AG10803 (cell line): ENCODE data around the gene THOC6.
A peak's percentile ranks its signal among the peaks of the same experiment; 100 is the strongest.

Experiments
- DNase-seq: peaks from one replicate; pipeline ENCODE4 v3.0.0; 2010; ENCODE audit warnings: low read depth
- H3K4me3 ChIP-seq: 2 replicates; pipeline ENCODE4 v1.5.1; 2011; ENCODE audit warnings: mild to moderate bottlenecking, low read length, control low read depth
- TF ChIP-seq, protein P1 (sequence below): conservative IDR thresholded peaks from 2 replicates; pipeline ENCODE4 v1.5.1; 2011; ENCODE audit warnings: mild to moderate bottlenecking, low read length, control low read depth, inconsistent platforms

THOC6 gene

DNA sequence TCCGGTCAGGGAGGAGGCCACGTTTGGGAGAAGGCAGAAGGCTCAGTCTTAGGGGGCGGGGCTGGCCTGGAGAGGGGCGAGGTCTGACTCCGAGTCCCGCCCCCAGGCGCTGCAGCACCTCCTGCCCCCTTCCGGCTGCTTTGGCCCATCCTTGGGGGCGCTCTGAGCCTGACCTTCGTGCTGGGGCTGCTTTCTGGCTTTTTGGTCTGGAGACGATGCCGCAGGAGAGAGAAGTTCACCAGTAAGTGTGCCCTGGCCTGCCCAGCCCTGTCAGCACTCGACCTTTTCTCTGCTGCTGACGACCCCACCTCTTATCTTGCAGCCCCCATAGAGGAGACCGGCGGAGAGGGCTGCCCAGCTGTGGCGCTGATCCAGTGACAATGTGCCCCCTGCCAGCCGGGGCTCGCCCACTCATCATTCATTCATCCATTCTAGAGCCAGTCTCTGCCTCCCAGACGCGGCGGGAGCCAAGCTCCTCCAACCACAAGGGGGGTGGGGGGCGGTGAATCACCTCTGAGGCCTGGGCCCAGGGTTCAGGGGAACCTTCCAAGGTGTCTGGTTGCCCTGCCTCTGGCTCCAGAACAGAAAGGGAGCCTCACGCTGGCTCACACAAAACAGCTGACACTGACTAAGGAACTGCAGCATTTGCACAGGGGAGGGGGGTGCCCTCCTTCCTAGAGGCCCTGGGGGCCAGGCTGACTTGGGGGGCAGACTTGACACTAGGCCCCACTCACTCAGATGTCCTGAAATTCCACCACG is 2.2 kb upstream of the THOC6 start:
- DNase-seq, result peak; percentile 94
- TF ChIP-seq, protein P1, sequence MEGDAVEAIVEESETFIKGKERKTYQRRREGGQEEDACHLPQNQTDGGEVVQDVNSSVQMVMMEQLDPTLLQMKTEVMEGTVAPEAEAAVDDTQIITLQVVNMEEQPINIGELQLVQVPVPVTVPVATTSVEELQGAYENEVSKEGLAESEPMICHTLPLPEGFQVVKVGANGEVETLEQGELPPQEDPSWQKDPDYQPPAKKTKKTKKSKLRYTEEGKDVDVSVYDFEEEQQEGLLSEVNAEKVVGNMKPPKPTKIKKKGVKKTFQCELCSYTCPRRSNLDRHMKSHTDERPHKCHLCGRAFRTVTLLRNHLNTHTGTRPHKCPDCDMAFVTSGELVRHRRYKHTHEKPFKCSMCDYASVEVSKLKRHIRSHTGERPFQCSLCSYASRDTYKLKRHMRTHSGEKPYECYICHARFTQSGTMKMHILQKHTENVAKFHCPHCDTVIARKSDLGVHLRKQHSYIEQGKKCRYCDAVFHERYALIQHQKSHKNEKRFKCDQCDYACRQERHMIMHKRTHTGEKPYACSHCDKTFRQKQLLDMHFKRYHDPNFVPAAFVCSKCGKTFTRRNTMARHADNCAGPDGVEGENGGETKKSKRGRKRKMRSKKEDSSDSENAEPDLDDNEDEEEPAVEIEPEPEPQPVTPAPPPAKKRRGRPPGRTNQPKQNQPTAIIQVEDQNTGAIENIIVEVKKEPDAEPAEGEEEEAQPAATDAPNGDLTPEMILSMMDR, result peak; percentile 47
- H3K4me3 ChIP-seq, result peak overlapping the region; percentile 96

DNA sequence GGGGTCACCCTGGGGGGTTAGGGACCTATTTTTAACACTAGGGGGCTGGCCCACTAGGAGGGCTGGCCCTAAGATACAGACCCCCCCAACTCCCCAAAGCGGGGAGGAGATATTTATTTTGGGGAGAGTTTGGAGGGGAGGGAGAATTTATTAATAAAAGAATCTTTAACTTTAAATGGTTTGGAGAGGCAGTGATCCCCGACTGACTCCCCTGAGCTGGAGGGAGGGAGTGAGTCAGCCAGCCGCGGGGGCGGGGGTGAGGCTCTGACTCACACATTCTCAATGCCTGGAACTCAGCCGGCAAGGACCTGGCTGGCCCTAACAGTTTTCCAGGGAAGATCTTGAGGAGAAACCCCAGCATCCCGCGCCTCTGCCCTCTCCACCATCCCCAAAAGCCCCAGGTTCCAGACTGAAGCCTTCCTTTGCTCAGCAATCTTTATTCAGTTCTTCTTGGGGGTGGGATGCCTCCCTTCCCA is 1.6 kb upstream of the THOC6 start:
- TF ChIP-seq, protein P1, result no peak
- DNase-seq, result peak; percentile 96
- peak overlapping the region; percentile 96 for H3K4me3 ChIP-seq

DNA sequence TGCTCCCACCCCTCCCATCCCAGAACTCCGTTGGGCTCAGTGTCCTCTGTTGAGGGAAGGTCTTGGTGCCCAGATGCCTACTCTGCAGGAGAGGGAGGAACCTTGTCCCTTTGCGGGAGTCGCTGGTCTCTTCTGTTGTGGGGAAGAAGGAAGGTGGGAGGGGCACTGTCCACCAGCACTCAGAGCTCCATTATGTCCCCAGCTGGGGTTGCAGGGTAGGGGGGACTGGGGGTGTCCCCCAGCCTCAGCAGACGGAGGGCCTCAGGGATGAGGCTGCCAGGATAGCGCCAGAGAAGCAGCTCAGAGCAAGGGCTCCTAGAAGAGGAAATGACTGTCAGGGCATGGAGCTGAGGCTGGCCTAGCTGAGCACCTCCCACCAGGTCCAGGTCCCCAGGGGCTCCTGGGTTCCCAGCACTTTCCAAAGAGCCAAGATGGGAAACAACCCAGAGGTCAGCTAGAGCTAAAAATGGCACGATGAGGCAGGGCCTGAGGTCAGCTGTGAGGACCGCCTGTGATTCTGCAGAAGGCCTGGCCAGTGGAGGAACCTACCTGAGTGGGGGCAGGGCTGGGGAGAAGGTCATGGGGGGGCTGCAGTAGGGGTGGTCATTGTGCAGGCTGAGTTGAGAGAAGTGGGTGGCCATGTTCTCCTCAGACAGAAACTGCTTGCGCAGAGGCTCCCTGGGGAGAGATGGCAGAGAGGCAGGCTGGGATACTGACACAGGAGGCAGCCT is 986 bp upstream of the THOC6 start:
- H3K4me3 ChIP-seq, result peak overlapping the region; percentile 77
- DNase-seq, result peak; percentile 60
- TF ChIP-seq, protein P1, result no peak

DNA sequence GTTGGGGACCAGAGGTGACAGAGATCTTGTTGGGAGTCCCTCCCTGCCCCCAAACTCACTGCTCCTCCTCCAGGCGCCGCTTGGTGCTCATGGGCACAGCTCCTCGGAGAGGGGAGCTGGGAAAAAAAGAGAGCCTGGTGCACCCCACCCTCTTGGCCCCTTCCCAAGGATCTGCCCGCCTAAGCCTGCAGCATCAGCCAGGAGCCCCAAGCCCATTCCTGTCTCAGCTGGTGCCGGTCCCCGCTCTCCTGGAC is 493 bp upstream of the THOC6 start:
- H3K4me3 ChIP-seq, result peak overlapping the region; percentile 77
- TF ChIP-seq, protein P1, result no peak
- DNase-seq, result peak; percentile 77

DNA sequence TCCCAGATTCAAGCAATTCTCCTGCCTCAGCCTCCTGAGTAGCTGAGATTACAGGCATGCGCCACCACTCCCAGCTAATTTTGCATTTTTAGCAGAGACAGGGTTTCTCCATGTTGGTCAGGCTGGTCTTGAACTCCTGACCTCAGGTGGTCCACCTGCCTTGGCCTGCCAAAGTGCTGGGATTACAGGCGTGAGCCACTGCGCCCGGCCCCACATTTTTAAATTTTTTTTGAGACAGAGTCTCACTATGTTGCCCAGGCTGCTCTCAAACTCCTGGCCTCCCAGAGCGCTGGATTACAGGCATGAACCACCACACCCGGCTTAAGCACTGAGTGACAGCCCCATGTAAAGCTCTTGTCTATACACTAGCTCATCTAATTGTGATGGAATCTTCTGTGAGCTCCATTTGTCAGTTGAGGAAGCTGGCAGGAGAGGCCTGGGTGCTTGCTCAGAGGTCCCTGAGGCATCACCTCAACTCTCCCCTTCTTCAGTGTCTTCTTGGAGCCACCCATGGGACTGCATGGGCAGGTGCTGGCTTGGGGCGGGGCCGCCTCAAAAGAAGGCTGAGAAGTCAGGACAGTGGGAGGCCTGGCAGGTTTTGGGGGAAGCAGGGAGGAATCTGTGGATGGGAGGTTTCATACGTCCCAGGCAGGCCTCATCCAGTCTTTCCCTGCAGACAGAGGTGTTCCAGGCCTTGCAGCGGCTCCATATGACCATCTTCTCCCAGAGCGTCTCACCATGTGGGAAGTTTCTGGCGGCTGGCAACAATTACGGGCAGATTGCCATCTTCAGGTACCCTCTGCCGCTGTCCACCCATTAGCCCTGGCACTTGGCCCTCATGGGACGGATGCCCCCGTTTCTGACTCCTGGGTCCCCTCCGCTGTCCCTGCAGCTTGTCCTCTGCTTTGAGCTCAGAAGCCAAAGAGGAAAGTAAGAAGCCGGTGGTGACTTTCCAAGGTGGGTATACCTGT is 1.5 kb downstream of the THOC6 start:
- no peak for DNase-seq
- TF ChIP-seq, protein P1, result no peak
- no peak overlapping the region for H3K4me3 ChIP-seq

DNA sequence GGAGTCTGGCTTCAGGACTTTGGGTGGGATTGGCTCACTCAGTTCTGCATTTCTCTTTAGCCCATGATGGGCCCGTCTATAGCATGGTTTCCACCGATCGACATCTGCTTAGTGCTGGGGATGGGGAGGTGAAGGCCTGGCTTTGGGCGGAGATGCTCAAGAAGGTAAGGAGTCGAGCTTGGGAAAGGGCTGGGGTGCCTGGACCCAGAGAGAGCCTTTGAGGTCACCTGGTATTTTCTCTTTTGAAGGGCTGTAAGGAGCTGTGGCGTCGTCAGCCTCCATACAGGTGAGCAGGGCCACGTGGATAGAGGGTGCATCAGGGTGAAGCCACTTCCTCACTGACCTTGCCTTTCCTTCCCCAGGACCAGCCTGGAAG is 2.2 kb downstream of the THOC6 start:
- DNase-seq, result no peak
- TF ChIP-seq, protein P1, result no peak
- no peak overlapping the region for H3K4me3 ChIP-seq
